GM13977 (cell line): ENCODE measurements around the gene SLC25A3.

Source experiments
- DNase-seq: peaks from one replicate; pipeline ENCODE4 v3.0.0; 2012; ENCODE audit warnings: low spot score
- CTCF ChIP-seq: IDR thresholded peaks from 2 replicates; pipeline ENCODE4 v1.5.1; 2012; ENCODE audit warnings: mild to moderate bottlenecking, control low read depth; ENCODE audit not compliant: insufficient read depth; ENCODE audit errors: extremely low read depth, missing control alignments
- in situ Hi-C: fragments of 300-500 bp; cut with MboI; formaldehyde crosslinking; loops from one replicate; pipeline ENCODE4 v1.12.0; 2022; ENCODE audit warnings: low sequenced_read_pairs, low pct_unique_long_range_greater_than_20kb, mixed read lengths, inconsistent platforms; ENCODE audit not compliant: unreplicated experiment

The SLC25A3 gene

DNA sequence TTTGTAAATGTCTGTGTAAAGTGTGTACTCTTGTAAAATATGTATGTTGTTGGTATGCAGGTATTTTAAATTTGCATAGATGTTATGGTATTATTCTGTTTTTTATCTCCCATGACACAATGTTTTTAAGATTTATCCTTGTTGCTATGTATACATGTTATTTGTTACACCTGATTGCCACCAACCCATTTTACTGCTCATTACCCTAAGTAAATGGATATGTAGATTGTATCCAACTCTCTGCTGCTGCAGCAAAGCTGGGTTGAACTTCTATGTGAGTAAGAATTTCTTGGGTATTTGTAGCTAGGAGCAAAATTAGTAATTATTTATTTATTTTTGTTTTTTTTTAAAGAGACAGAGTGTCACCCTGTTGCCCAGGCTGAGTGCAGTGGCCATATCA, 57.8 kb downstream of the SLC25A3 start:
- in situ Hi-C loops, result no loop called here
- TF ChIP-seq CTCF, result no peak
- no peak for DNase-seq

DNA sequence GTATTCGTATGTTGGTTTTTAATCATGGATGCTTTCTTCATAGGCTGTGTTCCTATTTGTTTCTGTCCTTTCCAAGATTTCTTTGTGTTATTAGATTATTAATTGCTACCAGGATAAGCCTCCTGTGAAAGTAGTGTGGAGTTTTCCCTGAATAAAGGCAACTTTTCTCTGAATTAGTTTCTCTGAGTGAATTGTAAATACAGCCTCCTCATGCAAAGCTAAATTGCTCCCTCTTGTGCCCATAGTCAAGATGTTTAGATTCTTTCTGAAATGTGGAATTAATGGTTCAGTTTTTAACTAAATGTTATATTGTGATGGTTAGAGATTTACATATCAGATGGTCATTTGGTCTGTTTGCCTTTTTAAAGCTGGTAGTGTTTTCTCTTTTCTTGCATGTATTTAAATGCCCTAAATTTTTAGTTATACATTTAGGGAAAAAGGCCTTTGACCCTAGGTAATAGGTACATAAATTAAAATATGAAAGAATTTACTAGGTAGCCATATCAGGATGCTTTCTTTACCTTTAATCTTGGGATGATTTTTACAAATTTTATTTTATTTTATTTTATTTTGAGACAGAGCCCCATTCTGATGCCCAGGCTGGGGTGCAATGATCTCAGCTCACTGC, 60.5 kb downstream of the SLC25A3 start:
- peak; percentile 65 for TF ChIP-seq CTCF
- peak; percentile 60 for DNase-seq
- in situ Hi-C loops, result no loop called here
